CD4-positive, alpha-beta T cell treated with Interleukin-15 for 4 hours (primary cell): ENCODE measurements around the gene CPNE8.

Experiments used
- DNase-seq: peaks from one replicate; pipeline ENCODE4 v3.0.0-alpha.2; 2020; ENCODE audit warnings: low spot score

The CPNE8 gene

DNA sequence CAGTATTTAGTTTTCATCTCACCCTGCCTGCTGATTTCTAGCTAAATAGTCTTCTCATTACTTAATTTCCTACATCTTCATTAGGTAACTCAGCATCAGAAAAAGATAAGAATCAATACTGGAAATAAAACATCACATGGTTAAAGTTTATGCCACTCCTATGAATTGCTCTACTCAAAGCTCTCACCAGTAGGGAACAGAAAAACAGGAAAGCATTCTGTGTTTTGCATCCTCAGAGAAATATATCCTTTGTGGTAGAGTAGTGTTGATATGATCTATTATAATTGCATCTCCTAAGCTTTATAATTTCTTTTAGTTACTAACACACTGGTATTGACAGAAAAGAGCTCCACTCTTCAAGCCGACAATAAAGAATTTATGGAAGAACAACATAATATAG, 9.9 kb downstream of the CPNE8 start:
- DNase-seq: no peak

DNA sequence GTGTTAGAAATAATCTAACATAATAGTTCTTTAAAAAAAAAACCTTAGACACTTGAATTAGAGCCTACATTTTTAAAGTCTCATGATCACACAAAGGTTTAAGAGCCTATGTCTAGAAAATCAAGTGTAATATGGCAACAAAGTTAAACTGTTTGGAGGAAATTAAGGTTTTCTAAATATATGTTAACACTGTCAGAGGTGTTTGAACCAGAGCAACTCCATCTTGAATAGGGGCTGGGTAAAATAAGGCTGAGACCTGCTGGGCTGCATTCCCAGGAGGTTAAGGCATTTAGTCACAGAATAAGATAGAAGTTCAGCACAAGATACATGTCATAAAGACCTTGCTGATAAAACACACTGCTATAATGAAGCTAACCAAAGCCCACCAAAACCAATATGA, 12.4 kb downstream of the CPNE8 start:
- DNase-seq: no peak

DNA sequence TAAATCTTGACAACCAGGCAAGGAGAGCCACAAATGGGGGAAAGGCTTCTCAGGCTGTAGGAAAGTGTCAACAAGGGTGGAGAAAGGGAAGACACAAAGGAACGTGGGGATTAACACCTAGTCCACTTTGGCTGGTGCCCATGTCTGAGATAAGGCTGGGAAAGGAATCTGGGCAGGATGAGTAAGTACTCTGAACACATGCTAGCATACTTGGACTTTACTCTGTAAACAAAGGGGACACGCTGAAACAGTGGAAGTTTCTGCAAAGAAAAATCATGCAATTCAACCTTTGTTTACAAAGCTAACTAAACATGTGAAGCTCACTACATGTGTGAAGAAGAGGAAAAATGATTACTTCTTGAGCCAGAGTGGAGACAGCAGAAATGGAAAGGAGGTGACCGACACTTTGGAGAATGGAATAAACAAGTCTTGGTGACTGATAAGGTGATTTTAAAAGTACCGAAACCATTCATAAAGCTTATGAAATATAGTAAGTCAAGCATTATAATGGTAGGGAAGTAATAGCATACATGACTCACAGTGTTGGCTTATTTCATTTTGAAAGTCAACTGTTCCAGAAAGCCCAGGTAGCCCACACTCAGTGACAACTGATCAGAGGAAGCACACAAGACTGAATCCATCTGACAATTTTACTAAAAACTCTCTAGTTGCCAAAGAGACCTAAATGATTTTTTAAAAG, 13.2 kb downstream of the CPNE8 start:
- DNase-seq: no peak

DNA sequence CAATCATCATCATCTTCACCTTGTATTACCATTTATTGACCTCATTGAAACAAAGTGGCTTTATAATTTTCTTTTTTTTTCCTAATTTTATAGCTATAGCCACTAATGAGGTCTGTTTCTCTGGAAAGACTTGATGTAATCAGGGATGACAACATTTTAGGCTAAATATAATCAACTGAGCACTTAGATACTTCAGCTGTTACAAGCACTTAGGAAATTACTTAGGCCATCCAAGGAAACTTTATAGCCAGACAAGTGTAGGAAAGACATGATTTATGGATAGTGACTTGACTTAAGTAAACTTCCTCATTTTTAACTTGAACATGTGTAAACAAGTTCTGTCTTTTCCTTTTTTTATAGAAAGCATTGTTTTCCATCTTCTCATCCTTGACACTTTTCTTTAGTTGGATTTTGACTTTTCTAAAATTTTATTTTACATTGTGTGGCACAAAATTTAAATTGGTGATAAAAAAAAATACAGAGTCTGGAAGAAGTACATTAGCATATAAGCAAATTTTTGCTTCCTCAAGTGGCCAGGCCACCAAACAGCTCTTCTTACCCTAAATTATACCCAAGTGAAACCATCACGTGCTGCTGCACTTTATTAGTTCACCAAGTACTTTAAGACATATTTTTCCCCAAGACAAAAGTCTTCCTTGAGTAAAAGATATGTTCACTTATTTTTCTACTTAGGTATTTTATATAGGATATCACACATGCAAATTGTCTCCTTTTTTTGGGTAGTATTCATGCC, 15.1 kb downstream of the CPNE8 start:
- DNase-seq: no peak

DNA sequence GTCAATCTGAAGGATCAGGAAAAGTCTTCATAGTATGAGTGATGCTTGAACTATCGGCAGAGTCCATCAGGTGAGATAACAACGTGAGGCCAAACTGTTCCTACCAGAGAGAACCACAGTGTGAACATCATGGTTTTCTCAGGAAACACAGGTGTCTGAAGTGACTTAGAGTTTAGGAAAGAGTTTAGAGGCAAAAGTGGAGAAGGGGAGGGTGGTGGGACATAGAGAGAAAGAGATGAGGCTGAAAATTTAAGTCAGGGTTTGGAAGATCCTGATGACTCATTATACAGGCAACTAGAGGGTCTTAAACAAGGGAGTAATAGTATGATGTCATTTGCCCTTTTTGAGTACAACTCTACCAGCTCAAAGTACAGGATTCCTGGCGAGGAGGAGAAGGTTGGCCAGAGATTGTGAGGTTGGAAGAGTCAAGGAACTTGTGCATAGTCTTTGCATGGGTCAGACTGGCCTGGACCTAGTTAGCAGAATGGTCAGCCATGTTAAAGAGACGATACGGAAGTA, 16.0 kb downstream of the CPNE8 start:
- DNase-seq: no peak

DNA sequence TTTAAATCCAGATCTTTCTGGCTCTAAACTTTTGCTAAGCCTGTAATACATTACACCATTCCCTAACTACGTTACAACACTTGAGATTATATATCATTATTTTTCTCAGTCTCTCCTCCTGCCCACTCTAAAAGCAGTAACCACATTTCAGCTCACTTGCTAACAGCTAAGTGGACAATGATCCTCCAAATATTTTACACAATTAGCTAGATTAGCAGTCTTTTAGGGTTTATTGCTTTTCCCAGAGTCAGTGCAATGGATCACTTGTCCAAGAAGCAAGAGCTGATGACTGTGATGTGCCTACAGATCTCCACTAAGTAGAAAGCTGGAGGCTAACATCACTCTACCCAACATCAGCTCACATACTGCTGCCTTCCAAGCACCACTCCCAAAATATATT, 17.6 kb downstream of the CPNE8 start:
- no peak for DNase-seq

DNA sequence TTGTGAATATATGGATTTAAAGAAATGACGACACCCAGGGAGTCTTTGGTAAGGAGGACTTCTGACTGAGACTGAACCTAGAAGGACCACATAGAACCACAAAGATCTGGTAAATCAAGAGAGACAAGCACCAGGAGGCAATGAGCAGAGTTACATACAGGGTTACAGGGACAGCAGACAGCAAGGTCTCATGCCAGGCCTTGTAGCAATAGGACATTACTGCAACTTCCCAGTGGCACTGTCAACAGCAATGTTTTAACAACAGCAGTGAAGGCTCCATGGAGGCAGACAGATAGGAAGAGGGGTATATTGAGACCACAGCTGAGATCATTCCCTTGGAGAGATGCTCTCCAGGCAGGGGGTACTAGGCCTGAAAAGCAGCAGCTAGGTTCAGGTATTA, 18.5 kb downstream of the CPNE8 start:
- DNase-seq: no peak

DNA sequence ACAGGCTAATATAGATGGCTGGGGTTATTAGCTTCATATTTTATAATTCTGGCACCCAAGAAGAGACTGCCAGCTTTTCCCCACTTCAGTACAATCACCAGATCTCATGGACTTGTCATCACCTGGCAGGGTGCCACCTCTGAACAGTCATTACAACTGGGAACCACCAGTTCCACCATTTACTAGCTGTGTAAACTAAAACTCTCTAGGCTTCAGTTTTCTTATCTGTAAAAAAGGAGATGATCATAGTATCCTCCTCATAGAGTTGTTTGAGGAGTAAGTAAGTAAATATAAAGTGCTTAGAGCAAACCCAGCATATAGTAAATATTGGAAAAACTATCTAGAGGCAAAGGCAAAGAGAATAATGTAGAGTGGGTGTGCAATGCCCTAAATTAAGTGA, 19.3 kb downstream of the CPNE8 start:
- no peak for DNase-seq

DNA sequence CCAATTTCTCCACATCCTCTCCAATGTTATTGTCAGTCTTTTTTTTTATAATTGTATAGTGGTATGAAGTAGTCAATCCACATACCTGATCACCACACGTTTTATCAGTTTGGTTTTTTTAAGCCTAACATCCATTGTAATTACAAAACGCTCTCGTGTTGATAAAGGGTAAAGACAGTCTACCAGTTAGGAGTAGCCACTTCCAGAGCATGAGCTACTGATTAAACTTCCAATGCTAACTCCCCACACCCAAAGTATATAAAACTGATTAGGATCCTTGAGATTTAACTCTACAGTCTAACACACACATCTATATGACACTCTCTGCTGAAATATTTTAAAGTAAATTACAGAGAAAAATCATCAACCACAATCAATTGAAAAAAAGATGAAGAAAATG, 20.7 kb downstream of the CPNE8 start:
- DNase-seq: no peak

DNA sequence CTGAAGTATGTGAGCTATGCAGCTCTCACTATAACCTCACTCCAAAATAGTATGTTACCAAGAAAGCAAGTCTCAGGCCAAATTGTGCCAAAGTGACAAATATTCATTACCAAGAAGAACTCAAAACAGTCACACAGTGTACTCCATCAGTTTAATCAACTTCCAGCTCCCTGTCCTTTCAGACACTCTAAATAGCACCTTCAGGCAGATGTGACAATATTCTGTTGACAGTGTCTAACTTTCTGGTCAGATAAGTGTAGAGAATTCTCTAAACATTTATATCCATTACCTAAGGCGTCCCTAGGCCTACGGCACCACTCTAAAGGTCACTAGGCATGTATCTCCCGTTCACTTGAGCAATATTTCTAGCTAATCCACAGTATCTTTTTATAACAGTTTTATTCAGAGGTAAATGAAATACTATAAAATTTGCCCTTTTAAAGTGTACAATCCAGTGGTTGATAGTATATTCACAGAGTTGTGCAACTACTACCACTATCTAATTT, 21.7 kb downstream of the CPNE8 start:
- DNase-seq: no peak

DNA sequence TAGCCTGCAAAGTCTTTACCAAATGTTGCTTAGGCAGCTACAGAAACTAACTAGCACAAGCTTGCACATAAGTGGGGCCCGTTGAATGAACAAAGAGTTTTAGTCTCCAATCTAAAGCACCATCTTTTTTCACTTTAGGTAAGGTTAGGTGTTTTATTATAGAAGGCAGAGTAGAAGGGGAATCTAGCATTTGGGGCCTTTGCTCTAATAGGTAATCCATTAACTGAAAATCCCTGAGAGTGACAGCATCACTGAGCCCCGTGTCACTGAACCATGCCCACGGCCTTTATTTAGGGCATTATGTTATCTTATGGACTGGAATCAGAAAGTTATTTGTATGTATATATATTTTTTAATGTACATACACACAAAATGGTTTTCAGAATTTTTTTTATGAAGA, 25.1 kb downstream of the CPNE8 start:
- DNase-seq: no peak

DNA sequence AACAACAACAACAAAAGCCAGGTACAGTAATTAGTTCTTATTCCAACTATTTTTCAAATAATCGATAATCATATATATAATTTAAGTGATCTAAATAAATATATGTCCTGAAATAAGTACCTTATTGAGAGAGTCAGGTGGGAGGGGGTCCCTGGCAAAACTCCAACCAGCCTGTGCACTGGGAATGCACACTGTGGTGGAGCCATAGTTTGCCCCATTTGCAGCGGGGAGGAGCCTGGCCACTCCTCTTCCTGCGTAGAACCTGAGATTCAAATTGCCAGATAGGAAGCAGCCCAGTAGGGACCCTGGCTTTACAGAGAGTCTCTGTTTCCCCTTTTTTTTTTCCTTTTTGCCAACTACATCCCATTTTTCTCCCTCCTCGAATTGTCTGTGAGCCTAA, 26.4 kb downstream of the CPNE8 start:
- DNase-seq: no peak

DNA sequence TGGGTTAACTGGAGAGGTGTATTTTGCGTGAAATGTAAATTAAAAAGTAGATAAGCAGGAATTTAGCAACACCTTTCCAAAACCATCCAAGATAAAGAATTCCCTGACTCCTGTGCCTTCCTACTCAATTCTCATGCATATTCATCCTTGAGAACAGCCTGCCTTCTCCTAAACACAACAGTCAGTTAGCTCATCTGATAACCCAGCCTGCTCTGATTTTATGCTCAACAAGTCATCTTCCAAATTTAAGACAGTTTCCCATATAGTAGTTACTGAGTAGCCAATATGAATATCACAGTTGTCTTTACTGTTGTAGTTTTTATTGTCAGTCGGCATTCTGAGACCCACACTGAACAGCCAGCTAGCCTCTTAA, 27.1 kb downstream of the CPNE8 start:
- DNase-seq: no peak

DNA sequence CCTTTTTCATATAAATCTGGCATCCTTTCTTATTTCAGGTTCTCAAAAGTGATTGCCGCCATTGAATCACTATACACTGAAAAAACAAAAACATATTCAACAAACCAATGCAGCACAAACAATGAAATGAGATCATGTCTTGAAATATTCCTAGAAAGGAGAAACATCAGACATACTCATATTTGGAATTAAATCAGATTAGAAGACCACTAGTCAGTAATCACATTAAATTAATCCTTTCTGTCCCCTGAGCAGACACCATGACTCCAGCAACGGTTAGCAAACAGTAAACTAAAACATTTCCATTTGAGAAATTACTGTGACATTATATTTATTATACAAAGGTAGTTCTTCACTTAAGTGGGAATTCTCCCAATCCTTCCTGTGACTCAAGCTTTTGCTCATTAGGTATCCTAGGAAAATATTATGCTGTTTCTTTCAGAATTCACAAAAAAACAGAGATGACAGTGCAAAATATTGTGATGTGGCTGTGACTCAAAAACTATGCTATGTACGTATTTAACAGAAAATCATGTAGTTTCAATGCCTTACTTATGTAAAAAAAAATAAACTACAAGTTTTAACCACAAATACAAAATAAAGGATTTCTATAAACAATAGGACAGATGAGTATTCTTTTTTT, 29.7 kb downstream of the CPNE8 start:
- no peak for DNase-seq

DNA sequence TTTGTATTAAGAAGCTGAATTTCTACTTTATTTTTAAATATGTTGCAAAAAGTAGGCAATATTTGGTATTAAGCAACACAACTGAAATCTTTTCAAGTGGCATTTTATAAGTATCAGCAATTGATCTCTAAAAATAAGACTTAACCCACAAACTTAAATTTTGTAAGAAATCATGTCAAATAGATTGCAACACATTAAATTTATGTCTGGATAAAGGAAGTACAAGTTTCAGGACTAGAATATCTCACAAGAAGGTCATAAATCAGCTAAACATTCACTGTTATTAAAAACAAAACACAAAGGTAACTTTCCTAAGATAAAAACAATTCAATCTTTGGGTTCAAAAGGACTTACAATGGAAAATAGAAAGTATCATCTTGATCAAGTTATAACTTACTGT, 32.8 kb downstream of the CPNE8 start:
- DNase-seq: no peak

DNA sequence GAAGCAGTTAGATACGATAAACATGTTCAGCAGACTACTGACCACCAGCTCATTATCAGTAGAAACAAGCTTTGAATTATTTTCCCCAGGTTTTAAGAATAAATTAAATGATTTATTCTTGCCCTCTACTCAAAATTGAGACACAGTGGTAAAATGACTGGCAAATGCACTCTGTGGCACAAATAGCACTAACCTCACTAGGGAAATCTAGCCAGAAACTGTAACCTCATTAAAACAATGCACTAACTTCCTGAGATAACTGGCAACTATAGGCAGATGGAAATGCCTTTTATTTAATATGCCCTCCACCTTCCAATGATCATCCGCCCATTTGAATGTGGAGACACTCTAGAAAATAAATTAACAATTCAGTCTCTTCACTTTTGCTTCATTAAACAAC, 33.2 kb downstream of the CPNE8 start:
- no peak for DNase-seq

DNA sequence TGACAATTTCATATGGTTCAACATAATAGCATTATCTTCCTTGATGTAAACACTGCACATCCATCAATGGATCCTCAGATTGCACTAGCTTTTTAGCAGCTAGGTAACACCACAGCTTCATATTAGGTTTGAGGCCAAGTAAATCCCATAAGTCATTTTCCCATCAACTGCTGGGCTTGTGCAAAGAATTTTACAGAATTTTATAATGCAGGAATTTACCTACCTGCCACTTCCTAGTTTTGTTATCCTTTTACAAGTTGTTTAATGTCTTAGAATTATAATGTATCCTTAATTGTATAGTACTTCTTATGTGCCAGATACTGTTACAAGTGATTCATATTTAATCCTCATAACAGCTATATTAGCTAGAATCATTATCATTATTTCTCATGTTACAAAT, 36.4 kb downstream of the CPNE8 start:
- no peak for DNase-seq

DNA sequence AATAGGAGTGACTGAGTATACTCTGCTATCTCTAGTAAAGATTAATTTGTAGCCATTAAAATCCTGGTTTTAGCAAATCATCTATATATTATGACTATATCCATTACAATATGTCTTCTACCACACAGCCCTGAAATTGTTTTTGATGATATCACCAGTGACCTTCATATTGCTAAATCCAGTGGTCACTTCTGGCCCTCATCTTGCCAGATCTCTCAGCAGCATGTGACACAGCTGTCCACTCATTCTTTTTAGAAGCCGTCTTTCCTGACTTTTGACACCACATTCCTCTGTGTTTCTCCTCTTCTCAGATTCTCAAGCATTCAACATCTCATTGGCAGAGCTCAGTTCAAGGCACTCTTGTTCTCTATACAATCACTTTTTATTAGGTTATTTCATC, 54.9 kb downstream of the CPNE8 start:
- no peak for DNase-seq

DNA sequence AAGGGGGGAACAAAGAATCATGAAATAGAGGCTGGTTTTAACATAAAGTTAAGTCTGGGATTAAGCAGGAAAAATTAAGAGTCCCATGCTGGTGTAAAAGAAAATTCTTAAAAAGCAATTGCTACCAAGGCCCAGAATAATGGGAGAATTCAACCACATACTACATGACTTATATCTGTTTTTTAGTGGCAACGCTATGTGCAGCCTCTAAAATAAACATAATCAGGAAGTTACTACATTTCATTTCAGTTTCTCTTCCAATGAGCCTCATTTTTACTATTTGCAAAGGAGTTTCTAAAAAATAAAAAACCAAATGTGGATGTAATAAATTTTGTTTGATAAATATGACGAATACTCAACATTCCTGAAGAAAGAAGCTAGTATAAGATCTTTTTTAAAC, 58.1 kb downstream of the CPNE8 start:
- DNase-seq: no peak

DNA sequence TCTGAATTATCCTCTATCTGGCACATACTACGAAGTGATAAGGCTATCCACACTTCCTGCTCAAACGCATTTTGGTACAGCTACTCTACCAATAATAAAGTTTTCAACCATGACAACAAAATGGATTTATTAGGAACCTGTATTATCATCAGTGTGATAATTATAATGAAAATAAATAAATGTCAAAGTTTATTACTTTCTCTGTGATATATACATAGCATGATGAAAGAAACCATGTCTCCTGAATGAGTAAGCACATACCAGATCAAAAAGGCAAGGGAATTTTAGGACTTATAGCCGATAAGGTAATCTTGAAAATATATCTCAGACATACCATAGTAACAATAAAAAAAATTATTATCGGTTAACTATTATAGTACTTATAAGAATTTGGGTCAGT, 61.1 kb downstream of the CPNE8 start:
- DNase-seq: no peak

DNA sequence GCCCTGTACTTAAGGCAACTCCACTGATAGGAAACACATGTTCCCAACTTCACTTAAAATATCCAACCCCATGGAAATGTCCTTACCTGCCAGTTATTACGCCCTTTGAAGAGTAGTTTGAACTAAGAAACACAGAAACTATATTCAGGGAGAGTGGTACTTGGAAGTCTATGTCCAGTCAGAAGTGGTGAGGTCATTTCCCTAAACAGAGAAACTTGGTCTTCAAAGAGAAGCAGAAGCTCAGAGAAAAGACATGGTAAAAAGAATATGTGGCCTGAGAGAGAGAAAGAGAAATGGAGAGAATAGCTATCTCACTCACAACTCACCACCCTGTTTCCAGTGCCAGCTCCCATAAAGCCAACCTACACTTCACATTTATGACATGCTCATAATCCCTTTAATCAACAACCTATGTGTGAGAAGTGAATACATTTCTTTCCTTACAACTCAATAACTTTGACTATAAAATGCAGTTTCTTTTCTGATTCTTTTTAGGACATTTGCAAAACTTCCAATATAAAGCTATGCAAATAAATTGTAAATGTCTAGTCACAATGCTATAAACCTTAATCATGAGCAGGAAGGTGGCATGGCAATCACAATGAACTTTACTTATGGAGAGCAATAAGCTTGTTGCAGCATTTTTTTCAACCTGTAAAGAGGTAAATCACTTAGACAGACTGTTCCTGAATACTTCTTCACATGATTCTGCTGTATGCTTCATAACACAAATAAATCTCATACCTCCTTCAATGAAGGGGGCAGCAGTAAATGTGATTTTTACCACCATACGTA, 67.1 kb downstream of the CPNE8 start:
- no peak for DNase-seq

DNA sequence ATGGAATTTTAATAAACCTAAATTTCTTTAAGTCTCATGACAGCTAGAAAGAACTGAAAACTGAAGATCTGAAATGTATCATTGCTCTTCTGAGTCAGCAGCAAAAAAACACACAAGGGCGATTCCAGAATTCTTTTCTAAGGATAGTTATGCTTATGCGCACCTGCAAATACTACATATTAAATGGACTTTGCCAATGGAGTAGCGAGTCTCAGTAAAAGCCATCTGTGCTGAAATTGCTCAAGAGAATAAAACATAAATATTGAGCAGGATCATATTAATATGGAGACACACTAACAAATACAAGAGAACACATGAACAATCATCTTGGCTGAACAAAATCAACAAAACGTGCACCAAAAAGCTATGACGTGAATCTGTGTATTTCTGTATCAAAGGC, 73.7 kb downstream of the CPNE8 start:
- no peak for DNase-seq
